GM19468 (cell line): ENCODE measurements around the gene REEP2.
"Not testable (repeated sequence)": the region's sequence is repeated elsewhere in the genome, so short reads cannot be mapped to it uniquely, and the experiment has no call there.

Experiments used
- ATAC-seq: cut with Tn5 transposase; IDR thresholded peaks from one replicate; pipeline ENCODE4 v1.9.1; 2021; ENCODE audit warnings: mild to moderate bottlenecking, moderate library complexity, moderate number of reproducible peaks; ENCODE audit not compliant: unreplicated experiment; ENCODE audit errors: extremely low read depth

The REEP2 gene

GRCh38 chr5:138438724-138439476 lies at the start of gene REEP2:
REEP2 (plus strand) TSS chr5:138439057; CDS start chr5:138439209, 152 bp downstream.
- ATAC-seq: peak; percentile 42

GRCh38 chr5:138389332-138389731 lies 49.5 kb upstream of the REEP2 start:
- no peak for ATAC-seq

GRCh38 chr5:138389911-138390310 lies 48.9 kb upstream of the REEP2 start:
- not testable (repeated sequence) for ATAC-seq

- ATAC-seq: no peak
These were observed 46.9 kb upstream of the REEP2 start for GRCh38 chr5:138391859-138392386.

GRCh38 chr5:138402640-138403039 lies 36.2 kb upstream of the REEP2 start:
- peak; percentile 84 for ATAC-seq

- peak; percentile 46 for ATAC-seq
These were observed 30.8 kb upstream of the REEP2 start for GRCh38 chr5:138408023-138408422.

- ATAC-seq: not testable (repeated sequence)
These were observed 27.7 kb upstream of the REEP2 start for GRCh38 chr5:138410996-138411640.

- ATAC-seq: no peak
These were observed 20.4 kb upstream of the REEP2 start for GRCh38 chr5:138418444-138418843.

GRCh38 chr5:138425079-138425478 lies 13.8 kb upstream of the REEP2 start:
- no peak for ATAC-seq

GRCh38 chr5:138435943-138436342 lies 2.9 kb upstream of the REEP2 start:
- no peak for ATAC-seq

- no peak for ATAC-seq
These were observed 694 bp upstream of the REEP2 start for GRCh38 chr5:138438003-138438723.

- no peak for ATAC-seq
These were observed 761 bp downstream of the REEP2 start for GRCh38 chr5:138439477-138440158.

- no peak for ATAC-seq
These were observed 1.6 kb downstream of the REEP2 start for GRCh38 chr5:138440159-138441073.

- ATAC-seq: no peak
These were observed 2.4 kb downstream of the REEP2 start for GRCh38 chr5:138441221-138441620.

GRCh38 chr5:138444078-138444773 lies 5.4 kb downstream of the REEP2 start:
- no peak for ATAC-seq

- no peak for ATAC-seq
These were observed 6.1 kb downstream of the REEP2 start for GRCh38 chr5:138444774-138445546.

GRCh38 chr5:138445547-138446271 lies 6.9 kb downstream of the REEP2 start:
- no peak for ATAC-seq
